Measurements from ENCODE around the gene RIMS1. TPM values are rescaled to one million over a fixed set of nuclear protein-coding genes. Genes with fewer than 3 reads are reported as not detected.

The RIMS1 gene
- 2.6 TPM for polyA plus RNA-seq (2013, experiment 1 of 4)
- polyA plus RNA-seq (2013, experiment 2 of 4), result 3.2 TPM
- 2.6 TPM for polyA plus RNA-seq (2013, experiment 3 of 4)
- polyA plus RNA-seq (2013, experiment 4 of 4), result 2.4 TPM

- peaks cover 5% of the 10 kb centered on the region for H3K4me1 ChIP-seq (ENCODE audit: control insufficient read depth, insufficient read depth, low read length)
- 2 to 3% methylated on average over 70 of the region's 70 CpGs for WGBS, 2 experiments
- H3K27ac ChIP-seq (ENCODE audit: insufficient read depth, low read depth, low read length, poor library complexity, severe bottlenecking), result no peak within 1 kb of the TSS
- H3K27me3 ChIP-seq (ENCODE audit: control insufficient read depth, insufficient read depth, low read length, poor library complexity, severe bottlenecking), result peaks cover 14% of the 10 kb centered on the region
- H3K36me3 ChIP-seq (ENCODE audit: control insufficient read depth, insufficient read depth, low read length), result no peaks in the 10 kb centered on the region
- no peaks in the 10 kb centered on the region for H3K9me3 ChIP-seq (ENCODE audit: control insufficient read depth, low read length)
- H3K4me3 ChIP-seq (ENCODE audit: insufficient read depth, low read depth, low read length), result peak within 1 kb of the TSS; percentile 58
Observed at GRCh38 chr6:71886184-71887005, at the start of gene RIMS1. Gene RIMS1 (plus strand): TSS chr6:71886550. CDS start chr6:71887024, 474 bp downstream.

DNA sequence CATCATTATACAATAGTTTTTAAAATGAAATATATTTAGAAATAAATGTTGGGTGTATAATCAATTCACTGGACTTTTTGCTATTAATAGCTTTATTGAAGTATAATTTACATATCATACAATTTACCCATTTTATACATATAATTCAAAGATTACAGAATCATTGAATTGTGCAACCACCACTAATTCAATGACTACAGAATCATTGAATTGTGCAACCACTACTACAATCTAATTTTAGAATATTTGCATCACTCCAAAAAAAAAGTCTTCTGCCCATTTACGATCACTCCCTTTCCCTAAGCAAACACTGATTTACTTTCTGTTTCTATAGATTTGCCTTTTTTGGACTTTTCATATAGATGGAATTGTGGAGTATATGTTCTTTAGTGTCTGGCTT is 35.1 kb upstream of the RIMS1 start:
- no peaks in the 10 kb centered on the region for H3K9me3 ChIP-seq (ENCODE audit: control insufficient read depth, low read length)
- H3K4me1 ChIP-seq (ENCODE audit: control insufficient read depth, insufficient read depth, low read length), result peaks cover 5% of the 10 kb centered on the region
- H3K36me3 ChIP-seq (ENCODE audit: control insufficient read depth, insufficient read depth, low read length), result no peaks in the 10 kb centered on the region
- no peak overlapping the region for H3K27ac ChIP-seq (ENCODE audit: insufficient read depth, low read depth, low read length, poor library complexity, severe bottlenecking)
- no peaks in the 10 kb centered on the region for H3K27me3 ChIP-seq (ENCODE audit: control insufficient read depth, insufficient read depth, low read length, poor library complexity, severe bottlenecking)
- WGBS, 2 experiments, result 88% methylated on average over 1 of the region's 1 CpG; no CpG with 5 or more reads in 1 of the 2 experiments
- H3K4me3 ChIP-seq (ENCODE audit: insufficient read depth, low read depth, low read length), result no peak overlapping the region

- H3K27ac ChIP-seq (ENCODE audit: insufficient read depth, low read depth, low read length, poor library complexity, severe bottlenecking), result no peak overlapping the region
- no peaks in the 10 kb centered on the region for H3K27me3 ChIP-seq (ENCODE audit: control insufficient read depth, insufficient read depth, low read length, poor library complexity, severe bottlenecking)
- no peak overlapping the region for H3K4me3 ChIP-seq (ENCODE audit: insufficient read depth, low read depth, low read length)
- no peaks in the 10 kb centered on the region for H3K36me3 ChIP-seq (ENCODE audit: control insufficient read depth, insufficient read depth, low read length)
- peaks cover 5% of the 10 kb centered on the region for H3K4me1 ChIP-seq (ENCODE audit: control insufficient read depth, insufficient read depth, low read length)
- WGBS, 2 experiments, result 74 to 78% methylated on average over 2 to 3 of the region's 3 CpGs
- no peaks in the 10 kb centered on the region for H3K9me3 ChIP-seq (ENCODE audit: control insufficient read depth, low read length)
Observed at GRCh38 chr6:71852948-71853347, 33.4 kb upstream of the RIMS1 start.

DNA sequence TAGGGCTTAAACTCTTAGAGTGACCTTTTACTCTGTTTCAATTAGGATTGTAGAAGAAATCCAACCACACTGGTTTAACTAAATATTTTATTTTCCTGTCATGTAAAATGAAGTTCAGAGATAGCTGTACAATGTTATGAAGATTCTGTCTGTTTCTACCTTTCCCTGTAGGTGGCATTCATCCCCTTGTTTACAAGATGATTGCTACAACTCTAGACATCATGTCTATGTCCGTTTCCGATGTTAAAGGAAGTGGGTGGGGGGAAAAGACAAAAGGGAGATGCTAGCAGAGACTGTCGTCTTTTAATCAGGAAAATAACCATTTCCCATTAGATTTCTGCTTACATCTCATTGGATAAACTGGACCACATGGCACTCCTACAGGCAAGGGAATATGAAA is 30.9 kb upstream of the RIMS1 start:
- 88 to 100% methylated on average over 1 to 3 of the region's 3 CpGs for WGBS, 2 experiments
- Histone ChIP-seq H3K4me1 (ENCODE audit: control insufficient read depth, insufficient read depth, low read length) (peaks cover 5% of the 10 kb centered on the region), H3K4me3 (ENCODE audit: insufficient read depth, low read depth, low read length) (no peak overlapping the region), H3K36me3 (ENCODE audit: control insufficient read depth, insufficient read depth, low read length) (no peaks in the 10 kb centered on the region), H3K27ac (ENCODE audit: insufficient read depth, low read depth, low read length, poor library complexity, severe bottlenecking) (no peak overlapping the region), H3K9me3 (ENCODE audit: control insufficient read depth, low read length) (no peaks in the 10 kb centered on the region), H3K27me3 (ENCODE audit: control insufficient read depth, insufficient read depth, low read length, poor library complexity, severe bottlenecking) (no peaks in the 10 kb centered on the region)

DNA sequence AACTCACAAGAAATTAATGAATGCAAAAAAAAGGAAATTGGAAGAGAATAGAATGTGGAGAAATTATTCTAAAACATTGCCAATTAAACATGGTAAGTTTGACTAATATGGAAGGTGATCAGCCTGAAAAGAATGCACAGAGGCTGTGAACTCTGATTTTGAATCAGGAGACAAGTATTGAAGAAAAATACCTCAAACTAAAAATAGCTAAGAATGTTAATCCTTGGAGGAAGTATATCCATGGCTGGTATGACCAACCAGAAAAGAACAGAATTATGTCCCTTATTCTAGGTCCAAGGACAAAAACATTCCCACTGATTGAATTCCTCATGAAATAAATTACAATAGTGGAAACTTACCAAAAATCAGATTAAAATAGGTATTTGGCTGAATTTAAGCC is 7.3 kb upstream of the RIMS1 start:
- no peaks in the 10 kb centered on the region for H3K9me3 ChIP-seq (ENCODE audit: control insufficient read depth, low read length)
- H3K4me1 ChIP-seq (ENCODE audit: control insufficient read depth, insufficient read depth, low read length), result no peaks in the 10 kb centered on the region
- H3K27me3 ChIP-seq (ENCODE audit: control insufficient read depth, insufficient read depth, low read length, poor library complexity, severe bottlenecking), result no peaks in the 10 kb centered on the region
- H3K36me3 ChIP-seq (ENCODE audit: control insufficient read depth, insufficient read depth, low read length), result no peaks in the 10 kb centered on the region
- no peak overlapping the region for H3K4me3 ChIP-seq (ENCODE audit: insufficient read depth, low read depth, low read length)
- no peak overlapping the region for H3K27ac ChIP-seq (ENCODE audit: insufficient read depth, low read depth, low read length, poor library complexity, severe bottlenecking)

DNA sequence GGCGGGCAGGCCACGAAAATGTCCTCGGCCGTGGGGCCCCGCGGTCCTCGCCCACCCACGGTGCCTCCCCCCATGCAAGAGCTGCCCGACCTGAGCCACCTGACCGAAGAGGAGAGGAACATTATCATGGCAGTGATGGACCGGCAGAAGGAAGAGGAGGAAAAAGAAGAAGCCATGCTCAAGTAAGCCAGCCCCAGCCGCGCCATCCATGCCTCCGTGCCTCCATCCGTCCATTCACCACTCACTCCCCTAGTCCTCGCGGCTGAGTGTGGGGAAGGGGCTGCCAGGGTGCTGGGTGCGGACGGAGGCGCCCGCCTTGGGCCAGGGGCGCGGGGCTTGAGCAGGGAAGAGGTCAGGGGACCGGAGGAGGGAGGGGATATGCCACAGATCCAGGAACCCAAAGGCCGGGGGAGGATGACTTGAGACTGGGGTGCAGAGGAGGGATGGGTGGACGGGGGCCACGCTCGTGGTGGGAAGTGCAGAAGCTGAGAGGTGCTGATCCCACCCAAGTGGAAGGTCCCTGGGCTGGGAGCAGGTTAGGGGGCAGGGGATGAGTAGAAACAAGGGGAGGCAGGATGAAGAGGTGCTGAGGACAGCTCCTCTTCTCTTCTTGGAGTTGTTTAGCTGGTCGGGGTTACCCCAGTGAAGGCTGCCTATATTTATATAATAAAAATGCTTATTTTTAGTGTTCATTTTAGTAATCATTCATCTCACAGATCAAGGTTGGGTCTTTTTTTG is 825 bp downstream of the RIMS1 start:
- Histone ChIP-seq H3K9me3 (ENCODE audit: control insufficient read depth, low read length) (no peaks in the 10 kb centered on the region), H3K36me3 (ENCODE audit: control insufficient read depth, insufficient read depth, low read length) (no peaks in the 10 kb centered on the region), H3K4me1 (ENCODE audit: control insufficient read depth, insufficient read depth, low read length) (peaks cover 5% of the 10 kb centered on the region), H3K27ac (ENCODE audit: insufficient read depth, low read depth, low read length, poor library complexity, severe bottlenecking) (no peak overlapping the region), H3K4me3 (ENCODE audit: insufficient read depth, low read depth, low read length) (peak overlapping the region; percentile 58), H3K27me3 (ENCODE audit: control insufficient read depth, insufficient read depth, low read length, poor library complexity, severe bottlenecking) (peaks cover 14% of the 10 kb centered on the region)
- 1% methylated on average over 28 of the region's 29 CpGs for whole genome bisulfite sequencing, 2 experiments

DNA sequence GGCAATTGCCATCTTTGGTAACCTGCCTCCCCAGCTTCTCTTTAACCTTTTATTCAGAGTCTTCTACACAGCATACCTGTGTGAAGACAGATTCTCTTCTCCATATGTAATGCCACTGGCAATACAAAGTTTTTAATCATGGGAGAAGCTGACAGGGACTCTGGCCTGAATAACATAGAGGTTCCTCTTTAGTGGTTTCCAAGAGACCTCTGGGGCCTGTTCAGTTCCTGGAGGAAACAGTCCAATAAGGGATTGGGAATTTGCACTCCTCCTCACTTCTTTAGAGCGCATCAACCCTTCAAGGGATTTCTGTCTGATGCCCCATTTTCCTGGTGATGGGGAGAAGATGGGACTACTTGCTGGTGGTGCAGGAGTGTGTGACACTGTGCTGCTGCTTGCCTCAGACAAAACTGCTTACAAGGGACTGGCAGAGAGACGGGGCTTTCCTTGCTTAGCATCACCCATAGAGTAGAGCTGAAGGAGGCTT is 1.4 kb downstream of the RIMS1 start:
- H3K4me1 ChIP-seq (ENCODE audit: control insufficient read depth, insufficient read depth, low read length), result peaks cover 5% of the 10 kb centered on the region
- no peaks in the 10 kb centered on the region for H3K9me3 ChIP-seq (ENCODE audit: control insufficient read depth, low read length)
- WGBS, 2 experiments, result 93 to 94% methylated on average over 2 of the region's 2 CpGs
- no peaks in the 10 kb centered on the region for H3K36me3 ChIP-seq (ENCODE audit: control insufficient read depth, insufficient read depth, low read length)
- H3K27ac ChIP-seq (ENCODE audit: insufficient read depth, low read depth, low read length, poor library complexity, severe bottlenecking), result no peak overlapping the region
- no peak overlapping the region for H3K4me3 ChIP-seq (ENCODE audit: insufficient read depth, low read depth, low read length)
- H3K27me3 ChIP-seq (ENCODE audit: control insufficient read depth, insufficient read depth, low read length, poor library complexity, severe bottlenecking), result peaks cover 14% of the 10 kb centered on the region

DNA sequence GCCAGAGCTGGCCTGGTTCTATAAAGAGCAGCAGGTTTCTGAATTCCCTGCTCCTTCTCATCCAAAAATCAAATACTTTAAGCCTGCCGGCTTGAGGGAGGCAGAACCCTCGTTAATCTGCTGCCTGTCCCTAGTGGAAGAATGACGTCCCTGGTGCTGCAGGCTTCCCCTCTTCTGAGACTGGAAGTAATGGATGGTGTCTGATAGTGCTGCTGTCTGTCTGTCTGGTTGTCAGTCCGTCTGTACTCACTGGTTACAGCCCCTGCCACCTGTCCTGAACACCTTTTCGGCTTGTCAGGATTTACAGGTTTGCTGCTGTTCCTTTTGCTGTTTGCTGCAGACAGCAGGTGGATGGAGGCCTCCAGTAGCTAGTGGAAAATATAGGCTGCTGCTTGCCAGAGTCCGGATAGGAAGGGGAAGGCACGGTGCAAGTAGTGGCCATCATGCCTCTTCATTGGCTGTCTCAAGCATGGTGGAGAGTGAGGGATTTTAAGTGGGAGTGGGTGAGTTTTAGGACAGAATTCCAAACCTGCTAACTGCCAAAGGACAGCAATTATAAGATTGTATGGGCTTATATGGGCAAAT is 2.5 kb downstream of the RIMS1 start:
- Histone ChIP-seq H3K4me1 (ENCODE audit: control insufficient read depth, insufficient read depth, low read length) (peaks cover 5% of the 10 kb centered on the region), H3K27ac (ENCODE audit: insufficient read depth, low read depth, low read length, poor library complexity, severe bottlenecking) (no peak overlapping the region), H3K4me3 (ENCODE audit: insufficient read depth, low read depth, low read length) (no peak overlapping the region), H3K36me3 (ENCODE audit: control insufficient read depth, insufficient read depth, low read length) (no peaks in the 10 kb centered on the region), H3K9me3 (ENCODE audit: control insufficient read depth, low read length) (no peaks in the 10 kb centered on the region), H3K27me3 (ENCODE audit: control insufficient read depth, insufficient read depth, low read length, poor library complexity, severe bottlenecking) (peaks cover 14% of the 10 kb centered on the region)
- 70 to 76% methylated on average over 7 of the region's 7 CpGs for WGBS, 2 experiments

DNA sequence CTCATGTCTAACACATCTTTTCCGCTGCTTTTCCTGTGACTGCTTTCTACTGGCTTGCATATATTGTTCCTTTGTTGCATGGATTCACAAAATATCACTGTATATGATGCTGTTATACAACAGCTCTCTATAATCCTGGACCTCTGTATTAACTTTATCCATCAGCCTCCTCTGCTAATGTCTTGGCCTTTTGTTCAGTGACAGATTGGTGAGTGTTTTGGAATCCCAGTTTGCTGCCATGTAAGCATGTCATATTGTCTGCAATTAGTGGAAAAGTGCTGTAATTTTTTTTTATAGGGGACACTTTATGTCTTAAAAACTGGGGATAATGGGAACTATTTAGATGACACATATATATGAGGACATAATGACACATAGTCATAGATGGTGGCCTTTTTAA is 3.0 kb downstream of the RIMS1 start:
- Histone ChIP-seq H3K36me3 (ENCODE audit: control insufficient read depth, insufficient read depth, low read length) (no peaks in the 10 kb centered on the region), H3K4me1 (ENCODE audit: control insufficient read depth, insufficient read depth, low read length) (peaks cover 5% of the 10 kb centered on the region), H3K9me3 (ENCODE audit: control insufficient read depth, low read length) (no peaks in the 10 kb centered on the region), H3K27me3 (ENCODE audit: control insufficient read depth, insufficient read depth, low read length, poor library complexity, severe bottlenecking) (peaks cover 14% of the 10 kb centered on the region), H3K4me3 (ENCODE audit: insufficient read depth, low read depth, low read length) (no peak overlapping the region), H3K27ac (ENCODE audit: insufficient read depth, low read depth, low read length, poor library complexity, severe bottlenecking) (no peak overlapping the region)
- 92 to 94% methylated on average over 1 of the region's 1 CpG for WGBS, 2 experiments

DNA sequence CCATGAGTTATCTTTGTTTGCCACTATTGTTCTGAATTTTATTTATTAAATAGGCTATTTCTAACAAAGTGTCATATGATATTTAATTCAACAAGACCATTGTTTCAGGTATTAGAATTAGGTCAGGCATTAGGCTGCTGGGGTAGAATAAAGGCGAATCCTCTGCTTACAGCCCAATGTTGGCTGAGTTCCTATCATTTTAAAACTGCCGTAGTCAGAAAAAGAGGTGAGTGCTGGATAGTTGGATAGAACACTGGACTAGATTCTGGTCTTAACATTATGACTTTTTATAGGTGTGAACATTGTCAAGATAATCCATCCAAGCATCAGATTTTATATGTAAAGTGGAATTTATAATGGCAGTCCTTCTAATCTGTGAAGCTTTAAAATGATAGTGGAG is 6.3 kb downstream of the RIMS1 start:
- WGBS, 2 experiments, result 95 to 96% methylated on average over 2 of the region's 2 CpGs
- H3K36me3 ChIP-seq (ENCODE audit: control insufficient read depth, insufficient read depth, low read length), result no peaks in the 10 kb centered on the region
- no peak overlapping the region for H3K4me3 ChIP-seq (ENCODE audit: insufficient read depth, low read depth, low read length)
- H3K27ac ChIP-seq (ENCODE audit: insufficient read depth, low read depth, low read length, poor library complexity, severe bottlenecking), result no peak overlapping the region
- no peaks in the 10 kb centered on the region for H3K9me3 ChIP-seq (ENCODE audit: control insufficient read depth, low read length)
- H3K4me1 ChIP-seq (ENCODE audit: control insufficient read depth, insufficient read depth, low read length), result peaks cover 5% of the 10 kb centered on the region
- peaks cover 6% of the 10 kb centered on the region for H3K27me3 ChIP-seq (ENCODE audit: control insufficient read depth, insufficient read depth, low read length, poor library complexity, severe bottlenecking)
